TTC549 (cell line): ENCODE results near the gene PRKX.
"Not testable (repeated sequence)": the region's sequence is repeated elsewhere in the genome, so short reads cannot be mapped to it uniquely, and the experiment has no call there.

Experiments used
- FAIRE-seq: peaks from 2 replicates; lab custom pipeline; 2012; peaks lifted over from hg19 to GRCh38; lab: Jason Lieb, UNC

The PRKX gene

GRCh38 chrX:3577551-3577950 is 135.9 kb downstream of the PRKX start:
- FAIRE-seq: no peak

GRCh38 chrX:3576886-3577501 is 136.5 kb downstream of the PRKX start:
- FAIRE-seq: no peak

GRCh38 chrX:3567686-3568085 is 145.8 kb downstream of the PRKX start:
- FAIRE-seq: no peak

GRCh38 chrX:3563451-3563850 is 150.0 kb downstream of the PRKX start:
- FAIRE-seq: no peak

GRCh38 chrX:3560010-3560409 is 153.4 kb downstream of the PRKX start:
- FAIRE-seq: not testable (repeated sequence)
